Activated naive CD8-positive, alpha-beta T cell treated with anti-CD3 and anti-CD28 coated beads for 36 hours (primary cell): ENCODE data around the gene SPRN. TPM values are rescaled to one million over a fixed set of nuclear protein-coding genes. Genes with fewer than 3 reads are reported as not detected.
"Not testable (repeated sequence)": the region's sequence is repeated elsewhere in the genome, so short reads cannot be mapped to it uniquely, and the experiment has no call there.

Experiments
- DNase-seq: peaks from one replicate; pipeline ENCODE4 v3.0.0; 2021
- H3K27ac Mint-ChIP-seq: one replicate; pipeline ENCODE4 v1.8.0; 2022; ENCODE audit warnings: mild to moderate bottlenecking, moderate library complexity, mixed read lengths
- H3K27me3 Mint-ChIP-seq: one replicate; pipeline ENCODE4 v1.8.0; 2022; ENCODE audit warnings: mild to moderate bottlenecking, mixed read lengths
- H3K36me3 Mint-ChIP-seq: one replicate; pipeline ENCODE4 v1.8.0; 2021; ENCODE audit warnings: mild to moderate bottlenecking, mixed read lengths
- H3K4me1 Mint-ChIP-seq: one replicate; pipeline ENCODE4 v1.8.0; 2021; ENCODE audit warnings: mixed read lengths
- H3K4me3 Mint-ChIP-seq: one replicate; pipeline ENCODE4 v1.8.0; 2022; ENCODE audit warnings: mild to moderate bottlenecking, moderate library complexity, mixed read lengths
- H3K9me3 Mint-ChIP-seq: one replicate; pipeline ENCODE4 v1.8.0; 2022; ENCODE audit warnings: mixed read lengths
- total RNA-seq, 2 experiments: library from RNA; stranded (reverse); gene quantifications; one replicate each; pipeline ENCODE4 v1.2.3, GENCODE V29; 2021

The SPRN gene
- total RNA-seq, 2 experiments from 2014 or later = not detected

DNA sequence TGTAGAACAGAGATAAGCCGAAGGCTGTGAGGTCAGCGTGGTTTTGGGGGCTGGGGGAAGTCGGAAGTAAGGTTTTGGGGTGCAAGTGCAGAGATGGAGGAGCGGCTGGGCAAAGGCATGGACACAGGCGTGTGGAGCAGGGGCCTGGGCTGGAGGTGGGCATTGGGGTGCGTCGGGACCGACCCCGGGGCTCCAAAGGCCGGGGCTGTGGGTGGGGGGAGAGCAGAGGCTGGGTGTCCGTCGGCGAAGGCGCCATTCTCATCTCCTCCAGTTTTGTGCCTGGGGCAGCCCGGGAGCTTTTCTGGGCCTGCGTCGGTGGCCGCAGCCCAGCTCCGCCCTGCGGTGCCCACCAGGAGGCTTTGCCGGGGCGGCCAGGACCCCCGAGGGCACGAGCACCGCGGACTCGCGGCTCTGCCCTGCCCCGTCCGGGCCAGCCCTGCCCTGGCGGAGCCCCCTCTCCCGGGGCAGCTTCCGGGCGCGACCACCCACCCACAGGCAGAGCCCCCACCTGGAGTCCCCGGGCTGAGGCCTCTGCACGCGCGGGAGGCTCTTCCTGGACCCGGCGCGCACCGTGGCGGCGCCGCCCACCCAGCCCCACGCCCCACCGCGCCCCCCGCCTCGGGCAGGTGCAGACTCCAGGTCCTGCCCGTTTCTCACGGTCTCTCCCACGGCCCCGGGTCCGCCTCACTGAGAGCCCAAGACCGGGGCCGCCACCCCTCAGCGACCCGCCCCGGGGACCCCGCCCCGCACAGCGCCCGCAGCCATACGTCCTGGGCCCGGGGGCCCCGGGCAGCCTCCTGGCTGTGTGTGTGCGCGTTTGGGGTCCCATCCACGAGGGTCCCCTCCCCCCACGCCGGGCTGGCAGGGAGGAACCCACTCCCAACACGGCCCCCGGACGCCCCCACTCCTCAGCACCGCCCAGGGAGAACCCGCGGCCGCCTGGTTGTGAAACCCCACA lies 21.6 kb upstream of the SPRN start:
- Mint-ChIP-seq H3K9me3 (peaks cover 32% of the 10 kb centered on the region), H3K36me3 (peaks cover 26% of the 10 kb centered on the region), H3K27me3 (peaks cover 4% of the 10 kb centered on the region), H3K4me3 (no peak overlapping the region), H3K27ac (no peak overlapping the region), H3K4me1 (peaks cover 7% of the 10 kb centered on the region)
- no peak for DNase-seq

DNA sequence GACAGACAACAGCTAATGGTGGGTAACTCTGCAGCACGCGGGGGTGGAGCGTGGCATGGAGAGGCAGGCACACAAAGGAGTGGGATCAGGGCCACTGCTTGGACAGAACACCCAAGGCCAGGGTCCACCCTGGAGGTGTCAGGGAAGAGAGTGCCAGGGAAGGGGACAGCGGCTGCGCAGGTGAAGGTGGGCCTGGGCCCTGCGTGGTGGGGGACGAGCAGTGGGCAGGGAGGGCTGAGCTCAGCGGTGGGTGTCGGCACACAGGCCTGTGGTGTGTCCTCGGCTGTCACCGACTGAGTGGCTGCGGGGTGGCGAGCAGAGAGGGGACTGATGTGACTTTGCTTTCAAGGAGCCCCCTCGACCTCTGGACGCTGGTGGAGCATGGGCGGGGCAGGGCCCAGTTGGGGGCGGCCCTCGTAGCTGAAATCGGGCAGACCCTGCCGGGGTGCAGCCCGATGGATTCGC lies 20.9 kb upstream of the SPRN start:
- Mint-ChIP-seq H3K27me3 (peaks cover 4% of the 10 kb centered on the region), H3K36me3 (peaks cover 26% of the 10 kb centered on the region), H3K4me1 (peaks cover 7% of the 10 kb centered on the region), H3K9me3 (peaks cover 32% of the 10 kb centered on the region), H3K4me3 (no peak overlapping the region), H3K27ac (no peak overlapping the region)
- DNase-seq = no peak

DNA sequence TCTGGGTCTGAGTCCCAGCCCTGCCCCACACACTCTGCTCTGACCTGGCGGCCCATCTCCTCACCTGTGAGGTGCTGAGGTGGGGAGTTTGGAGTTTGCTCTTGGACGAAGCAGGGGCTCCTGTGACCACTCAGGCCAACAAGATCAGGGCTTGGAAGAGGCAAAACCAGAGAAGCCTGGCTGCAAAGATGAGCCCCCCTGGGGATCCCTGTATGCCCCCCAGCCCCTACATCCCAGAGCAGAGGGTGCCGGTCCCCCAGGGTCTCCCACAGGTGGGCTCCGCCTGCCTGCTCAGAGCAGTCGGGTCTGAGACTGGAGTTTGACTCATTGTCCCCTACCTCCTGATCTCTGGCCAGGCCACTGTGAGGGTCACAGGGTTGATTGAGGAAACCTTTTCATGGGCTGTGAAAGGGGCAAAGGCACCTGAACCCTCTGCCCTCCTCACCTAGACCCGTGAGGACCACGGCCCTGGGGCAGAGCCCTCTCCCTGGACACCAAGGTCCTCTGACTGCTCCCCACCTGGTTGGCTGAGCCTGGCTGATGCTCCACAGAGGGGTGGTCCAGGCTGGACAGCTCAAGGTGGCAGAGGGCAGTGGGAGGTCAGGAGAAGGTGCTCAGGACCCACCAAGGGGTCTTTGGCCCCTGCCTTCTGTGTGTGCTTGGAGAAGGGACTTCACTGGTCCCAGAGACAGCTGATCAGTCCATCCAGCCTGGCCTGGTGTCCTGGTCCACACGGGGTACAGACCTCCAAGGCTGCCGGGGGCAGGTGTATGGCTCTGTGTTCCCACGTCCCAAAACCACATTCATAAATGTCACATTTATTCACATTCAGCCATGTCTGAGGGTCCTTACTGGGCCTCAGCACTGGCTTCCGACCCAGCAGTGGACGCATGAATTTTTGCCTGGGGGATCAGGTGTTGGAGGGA lies 20.2 kb upstream of the SPRN start:
- no peak for DNase-seq
- Mint-ChIP-seq H3K9me3 (peaks cover 32% of the 10 kb centered on the region), H3K4me3 (no peak overlapping the region), H3K27me3 (peaks cover 4% of the 10 kb centered on the region), H3K36me3 (peaks cover 26% of the 10 kb centered on the region), H3K27ac (no peak overlapping the region), H3K4me1 (peaks cover 7% of the 10 kb centered on the region)

DNA sequence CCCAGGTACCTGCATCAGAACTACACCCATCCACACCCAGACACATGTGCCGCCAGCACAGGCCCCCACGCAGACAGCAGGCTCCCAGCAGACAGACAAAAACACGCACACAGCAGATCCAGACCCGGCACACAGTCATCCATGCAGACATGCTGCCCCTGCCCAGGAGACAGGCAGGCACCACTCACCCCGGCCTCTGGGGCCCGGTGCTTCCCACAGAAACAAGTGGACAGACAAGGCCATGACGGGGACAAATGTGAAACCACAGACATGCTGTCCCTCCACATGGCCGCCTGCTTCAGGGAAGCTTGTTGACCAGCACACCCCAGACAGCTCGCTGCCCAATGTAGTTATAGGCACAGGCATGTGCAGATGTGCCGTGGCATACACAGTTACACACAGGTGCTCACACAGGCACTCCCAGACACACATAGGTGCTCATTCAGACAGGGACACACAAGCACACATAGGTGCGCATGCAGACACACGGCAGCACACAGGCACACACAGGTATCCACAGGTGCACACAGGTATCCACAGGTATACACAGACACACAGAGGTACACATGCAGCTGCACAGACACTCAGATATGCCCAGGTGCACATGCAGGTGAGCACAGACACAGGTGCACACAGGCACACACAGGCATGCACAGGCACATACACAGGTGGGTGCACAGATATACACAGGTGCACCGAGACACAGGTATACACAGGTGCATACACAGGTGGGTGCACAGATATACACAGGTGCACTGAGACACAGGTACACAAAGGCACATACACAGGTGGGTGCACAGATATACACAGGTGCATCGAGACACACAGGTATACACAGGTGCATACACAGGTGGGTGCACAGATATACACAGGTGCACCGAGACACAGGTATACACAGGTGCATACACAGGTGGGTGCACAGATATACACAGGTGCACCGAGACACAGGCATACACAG lies 18.8 kb upstream of the SPRN start:
- Mint-ChIP-seq H3K27me3 (no peaks in the 10 kb centered on the region), H3K36me3 (peaks cover 24% of the 10 kb centered on the region), H3K4me1 (peaks cover 7% of the 10 kb centered on the region), H3K27ac (no peak overlapping the region), H3K4me3 (no peak overlapping the region), H3K9me3 (peaks cover 23% of the 10 kb centered on the region)
- DNase-seq = no peak

DNA sequence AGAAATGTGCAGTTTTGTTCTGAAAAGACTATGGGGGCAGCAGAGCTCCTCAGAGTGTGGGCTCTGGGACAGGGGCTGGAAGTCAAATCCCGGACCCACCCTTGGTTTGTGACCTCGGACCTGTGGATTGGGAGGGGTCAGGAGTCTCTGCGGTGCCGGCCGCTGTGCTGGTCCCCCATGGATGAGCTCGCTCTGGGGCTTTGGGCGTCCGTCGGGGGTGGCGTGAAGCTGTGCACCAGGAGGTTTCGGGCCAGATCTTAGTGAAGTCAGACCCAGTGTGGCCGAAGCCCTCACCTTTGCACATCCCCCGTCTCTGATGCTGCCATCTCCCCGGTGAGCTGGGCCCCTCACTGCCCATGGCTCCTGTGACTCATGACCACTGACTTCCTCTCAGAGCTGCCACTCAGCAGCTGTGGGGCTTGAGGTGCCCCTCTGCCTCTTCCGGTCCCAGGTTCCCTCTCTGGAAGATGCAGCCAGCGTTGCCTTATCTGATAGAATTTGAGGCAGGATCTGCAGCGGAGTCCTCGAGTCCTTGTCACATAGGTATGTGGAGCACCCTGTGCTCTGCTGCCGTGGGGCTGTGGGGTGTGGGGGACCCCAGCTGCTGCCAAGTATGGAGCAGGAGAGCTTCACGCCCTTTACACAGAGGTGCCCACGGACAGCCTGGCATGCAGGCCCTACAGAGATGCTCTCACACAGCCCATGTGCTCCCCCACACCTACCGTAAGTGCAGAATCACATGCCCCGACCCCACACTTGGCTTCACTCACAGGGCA lies 18.0 kb upstream of the SPRN start:
- peaks cover 15% of the 10 kb centered on the region for H3K36me3 Mint-ChIP-seq
- no peak overlapping the region for H3K4me3 Mint-ChIP-seq
- no peak overlapping the region for H3K27ac Mint-ChIP-seq
- H3K27me3 Mint-ChIP-seq = peaks cover 1% of the 10 kb centered on the region
- H3K9me3 Mint-ChIP-seq = peaks cover 14% of the 10 kb centered on the region
- peaks cover 7% of the 10 kb centered on the region for H3K4me1 Mint-ChIP-seq
- no peak for DNase-seq

DNA sequence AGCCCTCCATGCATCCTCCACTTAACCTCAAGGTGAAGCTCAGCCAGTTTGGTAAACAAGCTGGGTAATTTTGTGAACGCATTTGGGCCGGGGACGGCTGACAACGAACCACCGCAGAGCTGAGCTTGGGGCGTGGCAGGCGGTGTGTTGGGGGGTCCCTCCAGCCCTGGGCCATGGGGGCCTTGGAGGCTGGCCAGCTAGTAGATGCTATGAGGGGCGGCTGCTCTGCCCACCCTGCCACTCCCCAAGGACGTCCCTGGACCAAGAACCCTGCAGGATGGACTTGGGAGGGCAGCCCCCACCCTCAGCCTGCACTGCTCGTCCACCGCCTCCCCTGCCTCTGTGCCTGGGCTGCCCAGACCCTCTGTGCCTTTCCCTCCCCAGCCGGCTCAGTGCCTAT lies 17.4 kb upstream of the SPRN start:
- DNase-seq = no peak
- Mint-ChIP-seq H3K4me3 (no peak overlapping the region), H3K27ac (no peak overlapping the region), H3K36me3 (peaks cover 12% of the 10 kb centered on the region), H3K9me3 (peaks cover 10% of the 10 kb centered on the region), H3K4me1 (peaks cover 7% of the 10 kb centered on the region), H3K27me3 (peaks cover 4% of the 10 kb centered on the region)

DNA sequence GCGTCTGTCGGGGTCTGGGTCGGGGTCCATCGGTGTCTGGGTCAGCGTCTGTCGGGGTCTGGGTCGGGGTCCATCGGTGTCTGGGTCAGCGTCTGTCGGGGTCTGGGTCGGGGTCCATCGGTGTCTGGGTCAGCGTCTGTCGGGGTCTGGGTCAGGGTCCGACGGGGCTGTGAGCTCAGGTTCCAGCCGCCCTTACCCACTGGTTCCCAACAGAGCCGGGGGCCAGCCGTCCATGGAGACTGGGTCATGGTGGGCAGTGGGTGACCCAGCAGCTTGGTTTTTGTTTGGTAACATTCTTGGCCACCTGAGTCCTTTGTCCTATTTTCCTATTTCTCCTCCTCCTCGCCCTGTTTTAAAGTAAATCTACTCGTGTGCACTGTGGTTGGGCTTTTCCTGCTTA lies 16.9 kb upstream of the SPRN start:
- not testable (repeated sequence) for H3K9me3 Mint-ChIP-seq, H3K36me3 Mint-ChIP-seq, H3K27me3 Mint-ChIP-seq, H3K4me1 Mint-ChIP-seq, H3K4me3 Mint-ChIP-seq, H3K27ac Mint-ChIP-seq, DNase-seq

DNA sequence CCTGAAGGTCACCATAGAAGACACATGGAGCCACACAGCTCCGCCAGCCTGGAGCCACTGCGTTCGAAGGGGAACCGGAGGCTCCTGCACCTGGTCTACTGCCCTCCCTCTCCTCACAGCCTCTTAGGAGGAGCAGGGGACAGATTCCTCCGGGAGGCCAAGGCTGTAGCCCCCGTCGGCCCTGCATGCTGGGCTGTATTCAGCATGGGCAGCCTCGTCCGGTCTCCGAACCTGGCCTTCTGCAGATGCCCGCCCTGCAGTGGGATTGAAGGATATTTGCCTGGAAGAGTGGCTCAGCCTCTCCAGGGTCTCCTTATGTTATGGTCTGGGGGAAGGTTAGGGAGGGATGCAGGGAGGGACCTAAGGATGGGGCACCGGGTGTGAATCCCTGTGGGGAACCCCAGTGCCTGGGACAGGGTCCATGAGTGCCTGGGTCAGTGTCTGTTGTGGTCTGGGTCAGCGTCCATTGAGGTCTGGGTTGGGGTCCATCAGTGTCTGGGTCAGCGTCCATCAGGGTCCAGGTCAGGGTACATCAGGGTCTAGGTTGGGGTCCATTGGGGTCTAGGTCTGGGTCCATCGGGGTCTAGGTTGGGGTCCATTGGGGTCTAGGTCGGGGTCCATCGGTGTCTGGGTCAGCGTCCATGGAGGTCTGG lies 16.3 kb upstream of the SPRN start:
- Mint-ChIP-seq H3K36me3 (peaks cover 10% of the 10 kb centered on the region), H3K27me3 (peaks cover 12% of the 10 kb centered on the region), H3K4me1 (peaks cover 7% of the 10 kb centered on the region), H3K9me3 (peaks cover 7% of the 10 kb centered on the region), H3K4me3 (no peak overlapping the region), H3K27ac (no peak overlapping the region)
- DNase-seq = no peak

DNA sequence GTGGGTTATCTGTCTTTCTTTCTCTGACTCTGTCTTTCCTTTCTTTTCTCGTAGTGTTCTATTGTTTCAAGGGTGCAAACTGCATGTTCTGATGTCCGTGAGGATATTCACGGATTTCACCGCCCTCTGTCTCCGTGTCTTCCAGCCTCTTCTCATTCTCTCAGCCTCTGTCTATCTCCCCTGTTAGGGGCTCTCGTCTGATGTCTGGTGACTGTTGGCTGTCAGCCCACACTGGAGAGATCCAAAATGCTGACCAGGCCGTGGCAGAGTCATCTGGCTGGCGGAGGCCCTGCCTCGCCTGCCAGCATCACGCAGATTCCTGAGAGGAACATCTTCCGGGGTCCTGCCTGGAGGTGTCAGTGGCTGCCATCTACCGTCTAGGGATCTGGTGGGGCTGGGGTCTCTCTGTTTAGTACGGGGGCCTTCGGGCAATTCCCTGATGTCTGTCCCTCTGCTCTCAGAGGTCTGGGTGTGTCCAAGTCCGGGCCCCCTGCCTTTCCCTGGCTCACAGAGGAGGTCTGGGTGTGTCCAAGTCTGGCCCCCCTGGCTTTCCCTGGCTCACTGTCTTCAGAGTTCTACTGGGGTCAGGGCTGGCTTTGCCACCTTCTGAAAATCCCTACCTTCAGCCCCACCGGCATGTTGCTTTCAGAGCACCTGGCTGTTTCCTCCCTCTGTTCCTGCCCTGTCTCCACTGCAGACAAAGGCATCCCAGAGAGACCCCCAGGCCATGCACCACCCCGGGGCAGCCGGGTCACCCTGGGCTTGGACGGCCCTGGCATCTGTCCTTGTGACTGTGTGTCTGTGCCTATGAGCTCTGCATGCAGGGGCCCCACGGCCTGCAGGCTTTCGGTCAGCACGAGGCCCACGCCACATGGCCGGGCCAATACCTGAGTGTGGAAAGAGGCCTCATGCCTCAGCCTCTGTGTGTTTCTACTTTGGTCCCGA lies 15.4 kb upstream of the SPRN start:
- H3K27me3 Mint-ChIP-seq = peaks cover 12% of the 10 kb centered on the region
- peaks cover 3% of the 10 kb centered on the region for H3K9me3 Mint-ChIP-seq
- no peak overlapping the region for H3K27ac Mint-ChIP-seq
- DNase-seq = no peak
- peaks cover 7% of the 10 kb centered on the region for H3K4me1 Mint-ChIP-seq
- H3K4me3 Mint-ChIP-seq = no peak overlapping the region
- peaks cover 2% of the 10 kb centered on the region for H3K36me3 Mint-ChIP-seq

DNA sequence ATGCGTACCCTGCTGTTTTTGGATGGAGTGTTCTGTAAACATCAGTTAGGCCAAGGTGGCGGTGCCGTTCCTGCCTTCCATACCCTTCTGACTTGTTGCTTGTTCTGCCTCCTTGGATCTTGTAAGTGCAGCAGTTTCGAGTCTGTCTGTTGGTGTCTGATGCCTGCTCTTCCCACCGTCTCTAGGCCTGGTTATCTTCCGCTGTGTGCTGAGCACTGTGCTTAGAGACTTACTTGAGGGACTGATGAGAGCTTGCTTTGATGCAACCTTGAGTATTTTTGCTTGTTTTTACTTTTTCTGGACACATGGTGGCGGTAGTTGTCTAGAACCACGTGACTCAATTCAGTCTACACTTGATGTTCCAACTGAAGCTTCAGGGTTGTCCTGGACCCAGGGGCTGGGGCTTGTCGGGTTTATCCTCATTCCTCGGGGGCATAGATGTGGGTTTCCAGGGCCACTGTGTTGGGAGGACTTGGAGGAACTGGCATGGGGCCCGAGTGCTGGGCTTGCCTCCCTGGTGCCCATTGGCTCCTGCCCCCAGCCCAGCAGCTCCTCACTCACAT lies 14.4 kb upstream of the SPRN start:
- Mint-ChIP-seq H3K4me1 (peaks cover 7% of the 10 kb centered on the region), H3K27ac (no peak overlapping the region)
- no peak for DNase-seq

DNA sequence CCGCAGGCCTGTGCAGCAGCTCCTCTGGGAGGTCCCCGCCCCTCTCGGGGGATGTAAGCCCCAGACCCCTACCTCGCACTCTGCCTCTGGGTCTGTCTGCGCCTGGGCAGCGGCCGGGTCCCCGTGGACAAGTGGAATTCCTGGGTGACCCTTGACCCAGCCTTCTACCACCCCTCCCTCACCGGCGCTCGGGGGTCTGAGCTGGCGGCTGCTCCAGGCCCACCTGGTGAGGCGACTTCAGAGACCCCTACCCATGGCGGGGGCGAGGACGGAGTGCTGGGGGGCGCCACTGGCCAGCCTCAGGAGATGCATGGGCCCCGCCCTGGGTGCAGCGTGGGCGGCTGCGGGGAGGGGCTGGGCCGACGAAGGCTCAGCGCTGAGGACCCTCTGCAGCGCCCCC lies 8.4 kb upstream of the SPRN start:
- not testable (repeated sequence) for H3K4me1 Mint-ChIP-seq, H3K36me3 Mint-ChIP-seq, H3K4me3 Mint-ChIP-seq, H3K9me3 Mint-ChIP-seq, DNase-seq, H3K27ac Mint-ChIP-seq
- H3K27me3 Mint-ChIP-seq = peaks cover 19% of the 10 kb centered on the region

More for the DNA sequence above, 14.4 kb upstream of the SPRN start:
- Mint-ChIP-seq H3K9me3 (peaks cover 3% of the 10 kb centered on the region), H3K27me3 (peaks cover 12% of the 10 kb centered on the region), H3K36me3 (peaks cover 2% of the 10 kb centered on the region), H3K4me3 (no peak overlapping the region)

DNA sequence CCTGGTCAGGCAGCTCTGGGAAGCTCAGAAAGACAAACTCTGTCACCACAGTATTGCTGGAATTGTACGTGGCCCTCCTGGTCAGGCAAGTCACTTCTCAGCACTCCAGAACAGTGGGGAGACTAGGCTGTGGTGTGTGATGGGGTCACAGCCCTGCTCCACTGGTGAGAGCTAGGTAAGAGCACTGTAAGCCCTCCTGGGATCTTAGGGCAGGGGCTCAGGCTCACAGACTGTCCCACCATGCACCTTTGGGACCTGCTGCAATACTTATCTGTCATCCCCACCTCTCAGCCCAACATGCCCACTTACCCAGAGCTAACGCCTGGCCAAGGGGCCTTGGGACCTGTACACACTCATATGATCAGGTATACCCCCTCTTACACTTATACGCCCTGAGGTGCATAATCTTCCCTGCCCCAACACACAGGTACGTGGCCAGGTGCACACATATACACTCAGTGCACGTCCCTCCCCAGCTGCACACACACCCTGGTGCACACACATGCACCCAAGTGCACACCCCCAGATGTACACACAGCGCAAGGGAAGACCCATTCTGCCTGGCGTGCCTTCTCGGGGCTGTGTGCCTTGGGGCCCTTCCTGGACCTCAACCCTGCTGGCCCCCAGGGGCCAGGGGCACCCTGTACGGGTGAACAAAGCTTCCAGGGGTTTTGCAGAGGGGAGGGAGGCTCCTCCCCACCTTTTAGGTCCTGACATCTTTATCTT lies 7.6 kb upstream of the SPRN start:
- not testable (repeated sequence) for H3K9me3 Mint-ChIP-seq, H3K36me3 Mint-ChIP-seq, H3K27ac Mint-ChIP-seq

More for the DNA sequence above, 7.6 kb upstream of the SPRN start:
- not testable (repeated sequence) for DNase-seq, H3K4me1 Mint-ChIP-seq, H3K4me3 Mint-ChIP-seq
- peaks cover 16% of the 10 kb centered on the region for H3K27me3 Mint-ChIP-seq
